Smooth muscle cell (in vitro differentiated cells): Measurements from ENCODE around the gene OLFM1. TPM values are rescaled to one million over a fixed set of nuclear protein-coding genes. Genes with fewer than 3 reads are reported as not detected.

Experiments used
- DNase-seq: peaks from one replicate; lab custom pipeline; 2025; ENCODE audit not compliant: unreplicated experiment; lab: John Stamatoyannopoulos, UW
- H2AFZ ChIP-seq: fragments of 200-600 bp; sonication (generic); 2 replicates; pipeline ENCODE4 v1.6.0; 2016; ENCODE audit warnings: antibody characterized with exemption, low read depth, mild to moderate bottlenecking
- H3F3A ChIP-seq: fragments of 200-600 bp; sonication (generic); 2 replicates; pipeline ENCODE4 v1.6.0; 2017; ENCODE audit warnings: antibody characterized with exemption, low read depth
- H3K27ac ChIP-seq: fragments of 200-600 bp; sonication (generic); 2 replicates; pipeline ENCODE4 v1.5.1; 2016; ENCODE audit warnings: low read depth, mild to moderate bottlenecking
- H3K27me3 ChIP-seq: fragments of 200-600 bp; sonication (generic); 2 replicates; pipeline ENCODE4 v1.6.1; 2016; ENCODE audit warnings: low read depth, mild to moderate bottlenecking
- H3K36me3 ChIP-seq: fragments of 200-600 bp; sonication (generic); 2 replicates; pipeline ENCODE4 v1.5.1; 2016; ENCODE audit warnings: low read depth
- H3K4me1 ChIP-seq: fragments of 200-600 bp; sonication (generic); 2 replicates; pipeline ENCODE4 v1.5.1; 2016; ENCODE audit warnings: low read depth
- H3K4me2 ChIP-seq: fragments of 200-600 bp; sonication (generic); 2 replicates; pipeline ENCODE4 v1.6.0; 2016; ENCODE audit warnings: mild to moderate bottlenecking
- H3K4me3 ChIP-seq: fragments of 200-600 bp; sonication (generic); 2 replicates; pipeline ENCODE4 v1.5.1; 2016; ENCODE audit warnings: mild to moderate bottlenecking
- H3K79me2 ChIP-seq: fragments of 200-600 bp; sonication (generic); 2 replicates; pipeline ENCODE4 v1.6.0; 2016; ENCODE audit warnings: low read depth, mild to moderate bottlenecking
- H3K9ac ChIP-seq: fragments of 200-600 bp; sonication (generic); 2 replicates; pipeline ENCODE4 v1.6.0; 2016; ENCODE audit warnings: low read depth
- H3K9me3 ChIP-seq: fragments of 200-600 bp; sonication (generic); replicated peaks from 2 replicates; pipeline ENCODE4 v1.5.1; 2016; ENCODE audit warnings: low read depth
- H4K20me1 ChIP-seq: fragments of 200-600 bp; sonication (generic); 2 replicates; pipeline ENCODE4 v1.6.0; 2016; ENCODE audit warnings: low read depth
- CTCF ChIP-seq: fragments of 200-600 bp; sonication (generic); IDR thresholded peaks from 2 replicates; pipeline ENCODE4 v1.5.1; 2017; ENCODE audit warnings: borderline replicate concordance, mild to moderate bottlenecking, antibody characterized with exemption; ENCODE audit not compliant: insufficient read depth, poor library complexity, severe bottlenecking
- WGBS: methylation state at CpG from one replicate; pipeline ENCODE4 v1.1.7; 2016; ENCODE audit warnings: low lambda C conversion rate; 5-methylcytosine and 5-hydroxymethylcytosine counted together
- polyA plus RNA-seq: library from polyadenylated mRNA; unstranded; fragments of >200 nt; fragmentation: Nextera tagmentation; extraction: Ambion mirVana; gene quantifications from 2 replicates; pipeline ENCODE4 v1.2.1, GENCODE V29; 2016
- total RNA-seq: library from RNA; depleted of rRNA; stranded (reverse); fragments of >200 nt; gene quantifications from 2 replicates; pipeline ENCODE4 v1.2.3, GENCODE V29; 2014

OLFM1 gene
- total RNA-seq (1.2 and 11.0 TPM in 2 replicates), polyA plus RNA-seq (3.7 and 4.5 TPM in 2 replicates)

GRCh38 chr9:135087489-135087792, at the start of gene OLFM1:
Gene OLFM1 (plus strand): TSS chr9:135087668. CDS start chr9:135087990, 322 bp downstream.
- H3K4me3 ChIP-seq: peak within 1 kb of the TSS; percentile 29
- DNase-seq: peak; percentile 24

GRCh38 chr9:135038331-135038730, 49.1 kb upstream of the OLFM1 start:
- Histone ChIP-seq H3K4me2 (no peak overlapping the region), H3K9me3 (no peaks in the 10 kb centered on the region)
- WGBS: 87% methylated on average over 13 of the region's 13 CpGs

More at GRCh38 chr9:135087489-135087792, at the start of gene OLFM1:
- Histone ChIP-seq H3K4me1 (no peaks in the 10 kb centered on the region), H3K4me2 (peak within 1 kb of the TSS; percentile 81), H2AFZ (no peak within 1 kb of the TSS), H4K20me1 (no peaks in the 10 kb centered on the region), H3K9me3 (no peaks in the 10 kb centered on the region), H3K27me3 (peaks cover 55% of the 10 kb centered on the region), H3K27ac (no peak within 1 kb of the TSS), H3K36me3 (no peaks in the 10 kb centered on the region), H3K79me2 (no peaks in the 10 kb centered on the region), H3K9ac (no peak within 1 kb of the TSS), H3F3A (no peaks in the 10 kb centered on the region)
- WGBS: under 1% methylated on average over 30 of the region's 40 CpGs
- TF ChIP-seq CTCF: peak; percentile 75

GRCh38 chr9:135038826-135039225, 48.6 kb upstream of the OLFM1 start:
- no peak for TF ChIP-seq CTCF
- no peaks in the 10 kb centered on the region for H3K36me3 ChIP-seq
- no peak for DNase-seq
- no peak overlapping the region for H3K4me3 ChIP-seq
- no peaks in the 10 kb centered on the region for H3F3A ChIP-seq
- H3K4me1 ChIP-seq: no peaks in the 10 kb centered on the region
- H3K9ac ChIP-seq: no peak overlapping the region
- no peaks in the 10 kb centered on the region for H3K9me3 ChIP-seq
- H3K27ac ChIP-seq: no peak overlapping the region
- no peaks in the 10 kb centered on the region for H3K27me3 ChIP-seq
- 80% methylated on average over 3 of the region's 3 CpGs for WGBS
- no peak overlapping the region for H3K4me2 ChIP-seq
- H2AFZ ChIP-seq: no peak overlapping the region
- no peaks in the 10 kb centered on the region for H4K20me1 ChIP-seq
- H3K79me2 ChIP-seq: no peaks in the 10 kb centered on the region

More at GRCh38 chr9:135038331-135038730, 49.1 kb upstream of the OLFM1 start:
- TF ChIP-seq CTCF: no peak
- Histone ChIP-seq H3K4me1 (no peaks in the 10 kb centered on the region), H3K9ac (no peak overlapping the region), H2AFZ (no peak overlapping the region), H3K79me2 (no peaks in the 10 kb centered on the region), H3K36me3 (no peaks in the 10 kb centered on the region), H3K27ac (no peak overlapping the region), H3K27me3 (no peaks in the 10 kb centered on the region), H3F3A (no peaks in the 10 kb centered on the region), H3K4me3 (no peak overlapping the region), H4K20me1 (no peaks in the 10 kb centered on the region)
- DNase-seq: no peak

- Histone ChIP-seq H4K20me1 (no peaks in the 10 kb centered on the region), H3K36me3 (no peaks in the 10 kb centered on the region), H3K4me1 (no peaks in the 10 kb centered on the region), H3K4me3 (no peak overlapping the region), H3K27ac (no peak overlapping the region), H3K27me3 (no peaks in the 10 kb centered on the region), H2AFZ (no peak overlapping the region), H3K4me2 (no peak overlapping the region), H3K79me2 (no peaks in the 10 kb centered on the region), H3K9ac (no peak overlapping the region), H3F3A (no peaks in the 10 kb centered on the region), H3K9me3 (no peaks in the 10 kb centered on the region)
- WGBS: 85% methylated on average over 14 of the region's 14 CpGs
- no peak for DNase-seq
- no peak for TF ChIP-seq CTCF
Measured at GRCh38 chr9:135039266-135039870, 48.1 kb upstream of the OLFM1 start.
